BLaER1 treated with 17β-estradiol and CSF1 and Interleukin-3, amounts not matched to agents 10 nM and 100 nM (cell line): ENCODE data around the gene CFHR4.
"Not testable (repeated sequence)": the region's sequence is repeated elsewhere in the genome, so short reads cannot be mapped to it uniquely, and the experiment has no call there.

ENCODE experiments used
- H3K27ac ChIP-seq, 11 experiments: shearing (Covaris generic); formaldehyde crosslinking; 2 replicates each; pipeline ENCODE4 v1.8.1; 2022
- H3K27me3 ChIP-seq, 11 experiments: shearing (Covaris generic); formaldehyde crosslinking; 2 replicates each; pipeline ENCODE4 v1.8.1; 2022
- H3K36me3 ChIP-seq, 11 experiments: shearing (Covaris generic); formaldehyde crosslinking; 2 replicates each; pipeline ENCODE4 v1.8.1; 2022
- H3K4me1 ChIP-seq, 10 experiments: shearing (Covaris generic); formaldehyde crosslinking; 2 replicates each; pipeline ENCODE4 v1.8.1; 2022
- H3K4me2 ChIP-seq, 11 experiments: shearing (Covaris generic); formaldehyde crosslinking; 2 replicates each; pipeline ENCODE4 v1.8.1; 2022
- H3K4me3 ChIP-seq, 10 experiments: shearing (Covaris generic); formaldehyde crosslinking; 2 replicates each; pipeline ENCODE4 v1.8.1; 2022
- H3K9ac ChIP-seq, 11 experiments: shearing (Covaris generic); formaldehyde crosslinking; 2 replicates each; pipeline ENCODE4 v1.8.1; 2022
- H3K9me3 ChIP-seq, 11 experiments: shearing (Covaris generic); formaldehyde crosslinking; replicated peaks in 1 of 11; 2 replicates each; pipeline ENCODE4 v1.8.1; 2022
- H4K20me1 ChIP-seq, 11 experiments: shearing (Covaris generic); formaldehyde crosslinking; 2 replicates each; pipeline ENCODE4 v1.8.1; 2022
- Cebpa-rat ChIP-seq, 11 experiments: shearing (Covaris generic); IDR thresholded peaks; 2 replicates each; pipeline ENCODE4 v1.8.1; 2022

The CFHR4 gene

GRCh38 chr1:196875935-196876334, 11.9 kb upstream of the CFHR4 start:
- TF ChIP-seq Cebpa-rat (IDR thresholded peaks at IDR 0.05), result no peak
- Histone ChIP-seq H3K9me3 (0 out of 22 replicates have a peak, but pooled peaks cover 0 to 4% (median 0%) of the 10 kb centered on the region in 11 experiments), H3K27me3 (no peaks in the 10 kb centered on the region), H3K4me1 (no peaks in the 10 kb centered on the region), H3K4me2 (no peak overlapping the region), H4K20me1 (no peaks in the 10 kb centered on the region), H3K4me3 (no peak overlapping the region), H3K9ac (no peak overlapping the region), H3K27ac (no peak overlapping the region), H3K36me3 (no peaks in the 10 kb centered on the region)

GRCh38 chr1:196877964-196878363, 9.9 kb upstream of the CFHR4 start:
- Histone ChIP-seq H3K4me1 (no peaks in the 10 kb centered on the region), H3K27ac (no peak overlapping the region), H3K4me2 (no peak overlapping the region), H3K36me3 (no peaks in the 10 kb centered on the region), H3K4me3 (no peak overlapping the region), H3K9me3 (0 out of 22 replicates have a peak, but pooled peaks cover 0 to 4% (median 0%) of the 10 kb centered on the region in 11 experiments), H4K20me1 (no peaks in the 10 kb centered on the region), H3K27me3 (no peaks in the 10 kb centered on the region), H3K9ac (no peak overlapping the region)
- no peak for TF ChIP-seq Cebpa-rat (IDR thresholded peaks at IDR 0.05)

- H3K4me2 ChIP-seq, H4K20me1 ChIP-seq: not testable (repeated sequence)
These were observed 1.3 kb upstream of the CFHR4 start for GRCh38 chr1:196886560-196886959.

GRCh38 chr1:196890668-196891067, 2.8 kb downstream of the CFHR4 start:
- Histone ChIP-seq H3K27me3 (no peaks in the 10 kb centered on the region), H4K20me1 (no peaks in the 10 kb centered on the region), H3K4me2 (no peak overlapping the region), H3K27ac (no peak overlapping the region), H3K36me3 (no peaks in the 10 kb centered on the region), H3K4me1 (no peaks in the 10 kb centered on the region), H3K9ac (no peak overlapping the region), H3K4me3 (no peak overlapping the region), H3K9me3 (peaks cover 0 to 6% (median 0%) of the 10 kb centered on the region in 11 experiments; a peak in 4 of 22 replicates)
- no peak for TF ChIP-seq Cebpa-rat (IDR thresholded peaks at IDR 0.05)

More at GRCh38 chr1:196886560-196886959, 1.3 kb upstream of the CFHR4 start:
- not testable (repeated sequence) for H3K4me3 ChIP-seq, H3K27me3 ChIP-seq, H3K4me1 ChIP-seq, H3K27ac ChIP-seq, H3K9me3 ChIP-seq, H3K9ac ChIP-seq, H3K36me3 ChIP-seq

GRCh38 chr1:196891251-196891650, 3.4 kb downstream of the CFHR4 start:
- peaks cover 0 to 5% (median 0%) of the 10 kb centered on the region in 11 experiments; a peak in 4 of 22 replicates for H3K9me3 ChIP-seq
- H3K9ac ChIP-seq, result no peak overlapping the region
- no peak for TF ChIP-seq Cebpa-rat (IDR thresholded peaks at IDR 0.05)
- H4K20me1 ChIP-seq, result no peaks in the 10 kb centered on the region
- H3K4me1 ChIP-seq, result no peaks in the 10 kb centered on the region
- H3K4me2 ChIP-seq, result no peak overlapping the region
- no peak overlapping the region for H3K4me3 ChIP-seq
- H3K36me3 ChIP-seq, result no peaks in the 10 kb centered on the region
- no peak overlapping the region for H3K27ac ChIP-seq
- no peaks in the 10 kb centered on the region for H3K27me3 ChIP-seq

- no peak overlapping the region for H3K27ac ChIP-seq
- no peak overlapping the region for H3K9ac ChIP-seq
- no peaks in the 10 kb centered on the region for H3K9me3 ChIP-seq
- H4K20me1 ChIP-seq, result no peaks in the 10 kb centered on the region
- H3K4me2 ChIP-seq, result no peak overlapping the region
- H3K27me3 ChIP-seq, result no peaks in the 10 kb centered on the region
- no peak overlapping the region for H3K4me3 ChIP-seq
- TF ChIP-seq Cebpa-rat (IDR thresholded peaks at IDR 0.05), result no peak
- H3K36me3 ChIP-seq, result no peaks in the 10 kb centered on the region
- no peaks in the 10 kb centered on the region for H3K4me1 ChIP-seq
These were observed 8.5 kb downstream of the CFHR4 start for GRCh38 chr1:196896355-196896754.

- H3K9me3 ChIP-seq, result no peaks in the 10 kb centered on the region
- H3K27ac ChIP-seq, result no peak overlapping the region
- TF ChIP-seq Cebpa-rat (IDR thresholded peaks at IDR 0.05), result no peak
- no peak overlapping the region for H3K4me2 ChIP-seq
- no peaks in the 10 kb centered on the region for H3K36me3 ChIP-seq
- no peaks in the 10 kb centered on the region for H3K27me3 ChIP-seq
- H3K9ac ChIP-seq, result no peak overlapping the region
- no peaks in the 10 kb centered on the region for H3K4me1 ChIP-seq
- no peaks in the 10 kb centered on the region for H4K20me1 ChIP-seq
- H3K4me3 ChIP-seq, result no peak overlapping the region
These were observed 9.4 kb downstream of the CFHR4 start for GRCh38 chr1:196897158-196897828.

- Histone ChIP-seq H3K4me2 (no peak overlapping the region), H3K4me3 (no peak overlapping the region), H3K27me3 (no peaks in the 10 kb centered on the region), H3K4me1 (no peaks in the 10 kb centered on the region), H3K9ac (no peak overlapping the region), H3K9me3 (no peaks in the 10 kb centered on the region), H3K27ac (no peak overlapping the region), H3K36me3 (no peaks in the 10 kb centered on the region), H4K20me1 (no peaks in the 10 kb centered on the region)
- no peak for TF ChIP-seq Cebpa-rat (IDR thresholded peaks at IDR 0.05)
These were observed 14.5 kb downstream of the CFHR4 start for GRCh38 chr1:196902344-196902743.

GRCh38 chr1:196910215-196910614, 22.4 kb downstream of the CFHR4 start:
- H3K4me1 ChIP-seq, result no peaks in the 10 kb centered on the region
- no peak for TF ChIP-seq Cebpa-rat (IDR thresholded peaks at IDR 0.05)
- H3K9ac ChIP-seq, result no peak overlapping the region
- H3K4me3 ChIP-seq, result no peak overlapping the region
- no peaks in the 10 kb centered on the region for H3K36me3 ChIP-seq
- no peaks in the 10 kb centered on the region for H4K20me1 ChIP-seq
- no peaks in the 10 kb centered on the region for H3K9me3 ChIP-seq
- H3K27me3 ChIP-seq, result no peaks in the 10 kb centered on the region
- H3K27ac ChIP-seq, result no peak overlapping the region
- no peak overlapping the region for H3K4me2 ChIP-seq

- not testable (repeated sequence) for H3K27ac ChIP-seq, H3K9ac ChIP-seq, H3K36me3 ChIP-seq, H3K4me3 ChIP-seq, H3K27me3 ChIP-seq, H3K4me1 ChIP-seq, H4K20me1 ChIP-seq, H3K9me3 ChIP-seq, H3K4me2 ChIP-seq
These were observed 24.4 kb downstream of the CFHR4 start for GRCh38 chr1:196912283-196912682.

GRCh38 chr1:196926839-196927238, 39.0 kb downstream of the CFHR4 start:
- H3K27ac ChIP-seq, H3K9ac ChIP-seq, H3K4me3 ChIP-seq, H4K20me1 ChIP-seq, H3K36me3 ChIP-seq, H3K9me3 ChIP-seq, H3K27me3 ChIP-seq, H3K4me2 ChIP-seq, H3K4me1 ChIP-seq: not testable (repeated sequence)

GRCh38 chr1:196932853-196933252, 45.0 kb downstream of the CFHR4 start:
- H3K4me1 ChIP-seq, H3K27ac ChIP-seq, H4K20me1 ChIP-seq, H3K9ac ChIP-seq, H3K36me3 ChIP-seq, H3K27me3 ChIP-seq, H3K4me2 ChIP-seq, H3K9me3 ChIP-seq, H3K4me3 ChIP-seq: not testable (repeated sequence)
